ENCODE results near the gene CT47C1.
"Not testable (repeated sequence)": the region's sequence is repeated elsewhere in the genome, so short reads cannot be mapped to it uniquely, and the experiment has no call there.

CT47C1 gene

DNA sequence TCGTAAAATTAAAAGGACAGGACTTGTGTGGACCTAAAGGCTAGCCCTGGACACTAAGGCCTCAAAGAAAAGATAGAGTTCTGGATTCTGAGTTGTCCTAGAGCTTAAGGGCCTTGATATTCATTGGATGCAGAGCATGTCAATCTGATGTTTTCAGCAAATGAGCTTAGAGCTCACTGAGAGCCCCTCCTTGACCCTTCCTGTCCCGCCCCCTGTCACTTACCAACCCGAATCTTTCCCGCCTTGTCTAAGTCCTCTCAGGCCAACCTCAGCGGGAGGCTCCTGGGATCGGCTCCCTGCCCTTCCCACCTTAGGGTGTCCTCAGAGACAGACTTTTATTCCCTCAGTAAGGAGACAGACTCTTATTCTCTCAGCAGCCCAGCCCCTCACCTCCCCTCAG, at the start of gene CT47C1:
TSS of gene CT47C1 (plus strand) at position 250 of the 400 bp plus-strand sequence. CDS start 233 bp downstream, outside the sequence.
- H3K4me1 ChIP-seq (ENCODE audit: insufficient read depth, low read length): no peaks in the 10 kb centered on the region
- no peaks in the 10 kb centered on the region for H3K9me3 ChIP-seq (ENCODE audit: control insufficient read depth, insufficient read depth, low read length)
- H3K9ac ChIP-seq (ENCODE audit: low read depth, low read length): no peak within 1 kb of the TSS
- no peaks in the 10 kb centered on the region for H3K36me3 ChIP-seq (ENCODE audit: insufficient read depth, low read length)

GRCh38 chrX:119025900-119026299, 46.9 kb upstream of the CT47C1 start:
- H3K4me1 ChIP-seq (ENCODE audit: insufficient read depth, low read length): no peaks in the 10 kb centered on the region
- H3K36me3 ChIP-seq (ENCODE audit: insufficient read depth, low read length): no peaks in the 10 kb centered on the region
- no peak overlapping the region for H3K9ac ChIP-seq (ENCODE audit: low read depth, low read length)
- H3K9me3 ChIP-seq (ENCODE audit: control insufficient read depth, insufficient read depth, low read length): no peaks in the 10 kb centered on the region

DNA sequence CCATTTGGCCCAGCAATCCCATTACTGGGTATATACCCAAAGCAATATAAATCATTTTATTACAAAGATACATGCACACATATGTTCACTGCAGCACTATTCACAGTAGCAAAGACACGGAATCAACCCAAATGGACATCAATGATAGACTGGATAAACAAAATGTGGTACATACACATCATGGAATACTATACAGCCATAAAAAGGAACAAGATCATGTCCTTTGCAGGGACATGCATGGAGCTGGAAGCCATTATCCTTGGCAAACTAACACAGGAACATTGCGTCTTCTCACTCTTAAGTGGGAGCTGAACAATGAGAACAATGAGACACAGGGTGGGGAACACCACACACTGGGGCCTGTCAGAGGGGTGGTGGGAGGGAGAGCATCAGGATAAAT, 46.4 kb upstream of the CT47C1 start:
- not testable (repeated sequence) for H3K9ac ChIP-seq (ENCODE audit: low read depth, low read length); H3K9me3 ChIP-seq (ENCODE audit: control insufficient read depth, insufficient read depth, low read length); H3K36me3 ChIP-seq (ENCODE audit: insufficient read depth, low read length); H3K4me1 ChIP-seq (ENCODE audit: insufficient read depth, low read length)

GRCh38 chrX:119027960-119028732, 44.6 kb upstream of the CT47C1 start:
- H3K4me1 ChIP-seq (ENCODE audit: insufficient read depth, low read length); H3K36me3 ChIP-seq (ENCODE audit: insufficient read depth, low read length); H3K9me3 ChIP-seq (ENCODE audit: control insufficient read depth, insufficient read depth, low read length): not testable (repeated sequence)

GRCh38 chrX:119028733-119029330, 44.0 kb upstream of the CT47C1 start:
- Histone ChIP-seq H3K9ac (ENCODE audit: low read depth, low read length) (no peak overlapping the region), H3K36me3 (ENCODE audit: insufficient read depth, low read length) (no peaks in the 10 kb centered on the region), H3K9me3 (ENCODE audit: control insufficient read depth, insufficient read depth, low read length) (peaks cover 3% of the 10 kb centered on the region; the same call in 1 of the 2 replicates)

More at GRCh38 chrX:119027960-119028732, 44.6 kb upstream of the CT47C1 start:
- H3K9ac ChIP-seq (ENCODE audit: low read depth, low read length): not testable (repeated sequence)

GRCh38 chrX:119029656-119030055, 43.1 kb upstream of the CT47C1 start:
- H3K9ac ChIP-seq (ENCODE audit: low read depth, low read length); H3K36me3 ChIP-seq (ENCODE audit: insufficient read depth, low read length); H3K9me3 ChIP-seq (ENCODE audit: control insufficient read depth, insufficient read depth, low read length); H3K4me1 ChIP-seq (ENCODE audit: insufficient read depth, low read length): not testable (repeated sequence)

More at GRCh38 chrX:119028733-119029330, 44.0 kb upstream of the CT47C1 start:
- no peaks in the 10 kb centered on the region for H3K4me1 ChIP-seq (ENCODE audit: insufficient read depth, low read length)

- H3K9ac ChIP-seq (ENCODE audit: low read depth, low read length): no peak overlapping the region
- no peaks in the 10 kb centered on the region for H3K4me1 ChIP-seq (ENCODE audit: insufficient read depth, low read length)
- H3K36me3 ChIP-seq (ENCODE audit: insufficient read depth, low read length): no peaks in the 10 kb centered on the region
- peaks cover 6% of the 10 kb centered on the region; the same call in 1 of the 2 replicates for H3K9me3 ChIP-seq (ENCODE audit: control insufficient read depth, insufficient read depth, low read length)
Measured at GRCh38 chrX:119030990-119031389, 41.8 kb upstream of the CT47C1 start.

DNA sequence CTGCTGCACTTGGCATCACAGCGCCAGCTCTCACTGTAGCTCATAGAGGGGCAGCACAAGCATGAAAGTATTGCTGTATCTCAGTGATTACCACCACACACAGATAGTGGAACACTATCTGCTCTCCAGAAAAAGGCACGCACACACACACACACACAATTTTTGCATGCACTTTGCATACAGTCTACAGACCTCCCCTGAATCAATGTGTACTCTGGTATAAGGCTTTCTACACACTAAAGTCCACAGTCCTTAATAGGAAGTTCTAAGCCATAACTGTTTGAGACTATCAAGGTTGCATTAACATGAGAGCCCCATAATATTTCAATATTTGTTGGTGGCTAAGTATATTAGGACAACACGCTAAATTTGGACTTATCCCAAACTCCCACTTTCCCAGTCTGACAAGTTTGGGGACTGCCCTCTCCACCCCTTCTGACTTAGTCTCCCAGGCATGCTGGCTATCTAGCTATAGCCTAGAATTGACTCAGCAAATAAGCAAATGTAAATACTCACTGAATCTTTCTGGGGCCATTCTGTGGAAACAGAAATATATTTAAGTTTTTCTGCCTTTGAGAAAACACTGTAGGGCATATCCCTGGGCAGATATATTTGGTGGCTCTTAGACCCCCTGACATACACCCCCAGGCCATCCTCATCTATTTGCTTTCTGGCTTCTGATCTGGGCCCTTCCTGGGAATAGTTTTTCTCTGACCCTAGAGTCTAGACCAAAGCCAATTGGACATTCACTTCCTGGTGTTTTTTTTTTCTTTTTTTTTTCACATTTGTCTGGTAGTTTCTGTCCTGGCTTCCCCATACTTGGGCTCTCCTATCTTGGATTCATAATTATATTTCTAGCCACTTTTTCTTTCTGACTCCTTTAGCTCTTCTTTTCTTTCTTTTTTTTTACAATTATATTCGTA, 36.4 kb upstream of the CT47C1 start:
- H3K4me1 ChIP-seq (ENCODE audit: insufficient read depth, low read length): 0 out of 2 replicates have a peak, but pooled peaks cover 5% of the 10 kb centered on the region
- H3K36me3 ChIP-seq (ENCODE audit: insufficient read depth, low read length): no peaks in the 10 kb centered on the region
- no peak overlapping the region for H3K9ac ChIP-seq (ENCODE audit: low read depth, low read length)
- H3K9me3 ChIP-seq (ENCODE audit: control insufficient read depth, insufficient read depth, low read length): peaks cover 6% of the 10 kb centered on the region; the same call in 1 of the 2 replicates

DNA sequence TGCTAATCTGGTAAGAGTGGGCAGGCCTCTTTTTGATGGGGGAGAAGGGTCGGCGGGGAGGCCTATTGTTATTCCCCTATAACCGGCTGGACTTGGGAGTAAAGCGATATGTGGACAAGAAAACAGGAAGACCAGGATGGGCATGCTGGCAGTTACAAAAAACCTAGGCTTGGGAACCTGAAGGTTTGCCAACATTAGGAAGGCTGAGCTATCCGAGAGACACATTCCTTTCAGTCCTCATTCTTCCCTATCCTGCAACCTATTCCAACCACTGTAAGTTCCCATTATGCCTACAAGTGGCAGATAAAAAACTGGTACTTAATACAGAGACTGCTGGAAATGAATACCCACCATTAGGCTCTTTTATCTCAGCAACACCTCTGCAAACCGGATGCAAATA, 32.4 kb upstream of the CT47C1 start:
- no peaks in the 10 kb centered on the region for H3K9me3 ChIP-seq (ENCODE audit: control insufficient read depth, insufficient read depth, low read length)
- H3K9ac ChIP-seq (ENCODE audit: low read depth, low read length): no peak overlapping the region
- H3K36me3 ChIP-seq (ENCODE audit: insufficient read depth, low read length): no peaks in the 10 kb centered on the region
- H3K4me1 ChIP-seq (ENCODE audit: insufficient read depth, low read length): 0 out of 2 replicates have a peak, but pooled peaks cover 6% of the 10 kb centered on the region

DNA sequence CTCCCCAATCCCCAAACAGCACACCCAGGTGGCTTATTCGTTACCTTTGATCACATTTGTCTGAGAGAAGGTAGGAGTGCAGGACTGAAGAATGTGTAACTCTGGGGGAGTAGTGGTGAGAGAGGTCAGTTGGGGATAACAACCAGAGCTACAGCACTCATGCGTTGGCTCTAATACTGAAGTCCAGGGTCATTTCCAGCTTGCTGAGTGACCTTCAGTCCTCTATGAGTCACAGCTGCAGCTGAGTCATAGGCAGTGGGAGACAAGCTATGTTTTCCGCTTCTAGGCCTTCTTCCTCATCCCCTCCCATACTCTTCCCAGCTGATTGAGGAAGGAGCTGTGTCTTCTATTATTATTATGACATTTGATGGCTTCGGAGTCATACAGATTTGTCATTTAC, 31.6 kb upstream of the CT47C1 start:
- Histone ChIP-seq H3K9ac (ENCODE audit: low read depth, low read length) (no peak overlapping the region), H3K36me3 (ENCODE audit: insufficient read depth, low read length) (no peaks in the 10 kb centered on the region), H3K4me1 (ENCODE audit: insufficient read depth, low read length) (0 out of 2 replicates have a peak, but pooled peaks cover 6% of the 10 kb centered on the region), H3K9me3 (ENCODE audit: control insufficient read depth, insufficient read depth, low read length) (no peaks in the 10 kb centered on the region)

- Histone ChIP-seq H3K36me3 (ENCODE audit: insufficient read depth, low read length) (no peaks in the 10 kb centered on the region), H3K9me3 (ENCODE audit: control insufficient read depth, insufficient read depth, low read length) (no peaks in the 10 kb centered on the region), H3K4me1 (ENCODE audit: insufficient read depth, low read length) (0 out of 2 replicates have a peak, but pooled peaks cover 6% of the 10 kb centered on the region), H3K9ac (ENCODE audit: low read depth, low read length) (no peak overlapping the region)
Measured at GRCh38 chrX:119042040-119042439, 30.8 kb upstream of the CT47C1 start.

- H3K9ac ChIP-seq (ENCODE audit: low read depth, low read length): no peak overlapping the region
- no peaks in the 10 kb centered on the region for H3K36me3 ChIP-seq (ENCODE audit: insufficient read depth, low read length)
- no peaks in the 10 kb centered on the region for H3K9me3 ChIP-seq (ENCODE audit: control insufficient read depth, insufficient read depth, low read length)
- H3K4me1 ChIP-seq (ENCODE audit: insufficient read depth, low read length): 0 out of 2 replicates have a peak, but pooled peaks cover 6% of the 10 kb centered on the region
Measured at GRCh38 chrX:119042996-119043395, 29.8 kb upstream of the CT47C1 start.

DNA sequence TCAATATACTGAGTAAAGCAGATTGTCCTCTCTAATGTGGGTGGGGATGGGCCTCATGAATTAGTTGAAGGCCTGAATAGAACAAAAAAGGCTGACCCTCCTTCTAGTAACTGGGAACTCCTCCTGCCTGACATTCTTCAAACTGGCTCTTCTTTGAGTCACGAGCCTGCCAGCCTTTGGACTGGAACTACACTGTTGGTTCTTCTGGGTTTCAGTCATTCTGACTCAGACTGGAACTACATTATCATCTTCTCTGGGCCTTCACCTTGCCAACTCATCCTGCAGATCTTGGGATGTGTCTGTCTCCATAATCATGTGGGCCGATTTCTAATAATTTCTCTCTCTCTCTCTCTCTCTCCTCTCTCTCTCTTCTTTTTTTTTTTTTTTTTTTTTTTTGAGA, 26.9 kb upstream of the CT47C1 start:
- H3K9ac ChIP-seq (ENCODE audit: low read depth, low read length): no peak overlapping the region
- no peaks in the 10 kb centered on the region for H3K9me3 ChIP-seq (ENCODE audit: control insufficient read depth, insufficient read depth, low read length)
- H3K36me3 ChIP-seq (ENCODE audit: insufficient read depth, low read length): no peaks in the 10 kb centered on the region
- 0 out of 2 replicates have a peak, but pooled peaks cover 6% of the 10 kb centered on the region for H3K4me1 ChIP-seq (ENCODE audit: insufficient read depth, low read length)

DNA sequence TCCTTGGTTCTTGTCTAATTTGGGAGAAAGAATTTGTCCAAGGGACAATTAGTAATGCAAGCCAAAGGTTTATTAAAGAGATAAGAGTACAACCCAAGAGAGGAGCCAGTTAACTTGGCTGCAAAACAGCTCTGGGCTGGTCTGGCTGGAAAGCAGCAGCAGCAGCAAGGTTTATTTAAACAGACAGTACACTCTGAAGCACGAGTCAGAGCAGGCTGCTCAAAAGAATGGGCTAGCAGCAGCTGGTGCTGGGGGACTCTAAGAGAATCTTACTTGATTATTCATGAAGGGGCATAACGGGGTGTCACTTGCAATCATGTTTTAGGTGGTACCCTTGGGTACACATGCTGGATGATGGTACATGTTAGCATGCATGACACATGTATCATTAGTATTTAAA, 17.1 kb upstream of the CT47C1 start:
- H3K4me1 ChIP-seq (ENCODE audit: insufficient read depth, low read length): no peaks in the 10 kb centered on the region; the same call in 1 of the 2 replicates
- no peaks in the 10 kb centered on the region for H3K36me3 ChIP-seq (ENCODE audit: insufficient read depth, low read length)
- H3K9me3 ChIP-seq (ENCODE audit: control insufficient read depth, insufficient read depth, low read length): no peaks in the 10 kb centered on the region
- no peak overlapping the region for H3K9ac ChIP-seq (ENCODE audit: low read depth, low read length)

All from ES-I3 (cell line).